ENCODE results near the gene PRF1. TPM values are rescaled to one million over a fixed set of nuclear protein-coding genes. Genes with fewer than 3 reads are reported as not detected.

Gene PRF1
- total and polyA plus RNA-seq, 4 donors: 2.5 to 3.1 (median 2.8) TPM

GRCh38 chr10:70601746-70602145 lies 795 bp downstream of the PRF1 start:
- no peak overlapping the region for H3K27ac ChIP-seq (ENCODE audit: low read depth in 1 of 2, low read length in 2 of 2)
- no peak for TF ChIP-seq CTCF (IDR thresholded peaks at IDR 0.05; ENCODE audit: low read depth, low read length, missing input control)
- TF ChIP-seq EGR1 (IDR thresholded peaks at IDR 0.05; ENCODE audit: low read depth in 2 of 2): no peak
- no peak for TF ChIP-seq GABPA (IDR thresholded peaks at IDR 0.05 in 1 of 2, conservative IDR thresholded peaks at IDR 0.05 in 1 of 2)
- no peak for TF ChIP-seq FOXA1 (IDR thresholded peaks at IDR 0.05)
- no peak for TF ChIP-seq JUND (IDR thresholded peaks at IDR 0.05)
- TF ChIP-seq MAX (IDR thresholded peaks at IDR 0.05): no peak
- no peak for TF ChIP-seq RAD21 (IDR thresholded peaks at IDR 0.05)
- no peak for TF ChIP-seq HNF4A (conservative IDR thresholded peaks at IDR 0.05)
- TF ChIP-seq NR2F2 (IDR thresholded peaks at IDR 0.05): no peak
- no peak for TF ChIP-seq RXRA (IDR thresholded peaks at IDR 0.05)
- no peak for TF ChIP-seq SP1 (IDR thresholded peaks at IDR 0.05)
- no peak for TF ChIP-seq HNF4G (IDR thresholded peaks at IDR 0.05)
- no peak for TF ChIP-seq ZBTB33 (IDR thresholded peaks at IDR 0.05)
- no peak for TF ChIP-seq TAF1 (conservative IDR thresholded peaks at IDR 0.05)
- no peak for TF ChIP-seq REST (IDR thresholded peaks at IDR 0.05)
- TF ChIP-seq FOXA2 (IDR thresholded peaks at IDR 0.05): no peak
- no peak for TF ChIP-seq ATF3 (IDR thresholded peaks at IDR 0.05)
- H3K36me3 ChIP-seq (ENCODE audit: control insufficient read depth in 4 of 4, insufficient read depth in 3 of 4, low read depth in 1 of 4, low read length in 3 of 4): no peaks in the 10 kb centered on the region
- H3K4me1 ChIP-seq (ENCODE audit: control insufficient read depth in 4 of 4, insufficient read depth in 4 of 4, low read length in 3 of 4): no peaks in the 10 kb centered on the region
- peak overlapping the region in 1 of 3 donors; percentile 11 for H3K4me3 ChIP-seq (ENCODE audit: low read depth in 1 of 3, low read length in 3 of 3)
- peak overlapping the region in 1 of 2 donors; percentile 3 for H3K9ac ChIP-seq (ENCODE audit: low read depth in 1 of 2, low read length in 2 of 2)
- WGBS: 91% methylated on average over 5 of the region's 5 CpGs
- DNase-seq (ENCODE audit: low spot score): no peak
- H3K27me3 ChIP-seq (ENCODE audit: control insufficient read depth in 4 of 4, insufficient read depth in 4 of 4, low read length in 3 of 4): no peaks in the 10 kb centered on the region
- no peaks in the 10 kb centered on the region for H3K9me3 ChIP-seq (ENCODE audit: control insufficient read depth in 4 of 4, low read length in 3 of 4)
